ENCODE data around the gene AFAP1. TPM values are rescaled to one million over a fixed set of nuclear protein-coding genes. Genes with fewer than 3 reads are reported as not detected.
"Not testable (repeated sequence)": the region's sequence is repeated elsewhere in the genome, so short reads cannot be mapped to it uniquely, and the experiment has no call there.

The AFAP1 gene
- total and polyA plus RNA-seq, 2 of the 8 experiments (the other 6 are each of a cell fraction or from before 2014, with no cell fraction given): 3.6 to 18.2 TPM

DNA sequence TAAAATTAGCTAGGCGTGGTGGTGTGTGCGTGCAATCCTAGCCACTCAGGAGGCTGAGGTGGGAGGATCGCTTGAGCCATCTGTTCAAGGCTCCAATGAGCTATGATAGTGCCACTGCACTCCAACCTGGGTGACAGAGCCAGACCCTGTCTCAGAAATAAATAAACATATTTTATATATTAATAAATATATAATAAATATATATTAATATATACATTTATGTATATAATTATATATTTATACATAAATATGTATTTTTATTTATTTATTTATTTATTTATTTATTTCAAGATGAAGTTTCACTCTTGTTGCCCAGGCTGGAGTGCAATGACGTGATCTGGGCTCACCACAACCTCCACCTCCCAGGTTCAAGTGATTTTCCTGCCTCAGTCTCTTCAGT is 4.0 kb upstream of the AFAP1 start:
- POLR2A ChIA-PET (ENCODE audit: partially characterized antibody); H3K23ac ChIP-seq (ENCODE audit: insufficient read length); H2BK15ac ChIP-seq (ENCODE audit: low read length); H3K18ac ChIP-seq (ENCODE audit: extremely low read depth, low read length); H2BK12ac ChIP-seq (ENCODE audit: low read depth, low read length); H2BK5ac ChIP-seq (ENCODE audit: low read depth, low read length); H3K56ac ChIP-seq (replicated peaks; ENCODE audit: insufficient read length, low read depth, low read length); H3K27ac ChIP-seq (ENCODE audit: low read depth, low read length); H4K20me1 ChIP-seq (replicated peaks in 1 of 2; ENCODE audit: control insufficient read depth in 1 of 2, insufficient read depth in 2 of 2, low read length in 2 of 2); H2BK120ac ChIP-seq (replicated peaks; ENCODE audit: low read depth, low read length); H3K4me2 ChIP-seq (ENCODE audit: insufficient read depth in 1 of 2, low read depth in 2 of 2, low read length in 2 of 2); H3K4me3 ChIP-seq (ENCODE audit: extremely low read depth in 1 of 4, insufficient read depth in 2 of 4, low read depth in 3 of 4, low read length in 4 of 4); H3K27me3 ChIP-seq (replicated peaks in 1 of 4; ENCODE audit: control insufficient read depth in 3 of 4, extremely low read depth in 1 of 4, insufficient read depth in 3 of 4, low read length in 3 of 4); H4K91ac ChIP-seq (replicated peaks; ENCODE audit: insufficient read length, low read length); H2AK5ac ChIP-seq (ENCODE audit: low read depth, low read length); H3K79me2 ChIP-seq (ENCODE audit: control insufficient read depth in 1 of 2, insufficient read depth in 2 of 2, low read length in 2 of 2); H3K4ac ChIP-seq (replicated peaks; ENCODE audit: insufficient read length, low read depth, low read length); H2AFZ ChIP-seq (ENCODE audit: low read length); H2BK20ac ChIP-seq (ENCODE audit: low read length); H4K8ac ChIP-seq (ENCODE audit: extremely low read depth, insufficient read depth, low read length); H3K36me3 ChIP-seq (ENCODE audit: control insufficient read depth in 2 of 4, insufficient read depth in 4 of 4, low read length in 3 of 4); H3K79me1 ChIP-seq (ENCODE audit: low read depth, low read length); H4K5ac ChIP-seq (ENCODE audit: insufficient read length, low read depth, low read length); H3K9ac ChIP-seq (replicated peaks in 1 of 4; ENCODE audit: extremely low read depth in 1 of 4, low read depth in 3 of 4, low read length in 3 of 4); DNase-seq (ENCODE audit: low read depth in 1 of 2, low spot score in 2 of 2); H3K23me2 ChIP-seq (ENCODE audit: low read depth, low read length); H3K9me3 ChIP-seq (ENCODE audit: insufficient read depth in 2 of 2, low read depth in 1 of 2, low read length in 1 of 2); H3K14ac ChIP-seq (ENCODE audit: insufficient read length); FAIRE-seq: not testable (repeated sequence)
- peaks cover 5 to 18% (median 10%) of the 10 kb centered on the region in 4 experiments; a peak in 6 of 7 replicates for H3K4me1 ChIP-seq (replicated peaks in 1 of 4; ENCODE audit: control insufficient read depth in 3 of 4, insufficient read depth in 4 of 4, low read length in 3 of 4)
- 91% methylated on average over 4 of the region's 4 CpGs; no CpG with 5 or more reads in 1 of the 2 experiments for WGBS, 2 experiments (ENCODE audit: extremely low coverage in 1 of 2, insufficient coverage in 1 of 2, insufficient read length in 1 of 2, insufficient replicate concordance in 2 of 2, low coverage in 1 of 2, low lambda C conversion rate in 2 of 2, missing lambda C conversion rate in 1 of 2)
- CTCF ChIA-PET (ENCODE audit: partially characterized antibody): interaction anchor here (1.1 to 2.5 kb wide), 5 partner anchors 13 to 182 kb away, joined by 3 to 7 read pairs (median 4); no protein-coding TSS in a partner anchor

Measured in H1 (cell line).